NT2/D1 (cell line): Measurements from ENCODE around the gene CCDC50.

Source experiments
- YY1 ChIP-seq: IDR thresholded peaks from 2 replicates; pipeline ENCODE4 v1.6.1; 2011; ENCODE audit not compliant: insufficient read length, insufficient read depth
- ZNF274 ChIP-seq: IDR thresholded peaks from 2 replicates; pipeline ENCODE4 v1.6.1; 2011; ENCODE audit warnings: mild to moderate bottlenecking, low read depth, low read length

- no peak for TF ChIP-seq ZNF274
- no peak for TF ChIP-seq YY1
Observed at GRCh38 chr3:191434024-191434423, 104.8 kb downstream of the CCDC50 start.
